ENCODE data around the gene NAPG. TPM values are rescaled to one million over a fixed set of nuclear protein-coding genes. Genes with fewer than 3 reads are reported as not detected.

NAPG gene
- total and polyA plus RNA-seq, 2 experiments from 2014 or later = 29.0 to 43.2 TPM

DNA sequence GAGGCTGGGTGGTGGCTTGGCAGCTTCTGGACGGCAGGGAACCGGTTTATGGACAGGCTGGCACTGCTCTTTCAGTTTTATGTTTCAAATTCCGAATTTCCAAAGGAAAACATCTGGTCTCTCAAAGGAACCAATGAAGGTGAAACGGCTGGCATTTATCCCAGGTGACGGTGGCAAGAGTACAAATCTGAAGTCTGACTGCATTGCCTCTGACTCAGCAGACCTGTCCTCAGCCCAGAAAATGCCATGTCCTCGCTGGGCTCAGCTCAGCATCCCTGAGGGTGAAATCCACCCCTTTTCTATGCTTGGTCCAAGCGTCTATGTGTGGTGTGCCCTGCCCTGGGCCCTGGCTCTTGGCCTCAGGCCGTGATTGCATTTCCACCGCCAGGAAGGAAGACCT lies 38.1 kb downstream of the NAPG start:
- 93% methylated on average over 9 of the region's 9 CpGs for WGBS (ENCODE audit: low lambda C conversion rate, missing lambda C conversion rate)
- Histone ChIP-seq H3K4me2 (no peak overlapping the region), H3K27ac (no peak overlapping the region), H3K27me3 (no peaks in the 10 kb centered on the region), H4K20me1 (ENCODE audit: insufficient read depth, poor library complexity, severe bottlenecking) (no peaks in the 10 kb centered on the region), H3K4me3 (no peak overlapping the region), H3K79me2 (no peaks in the 10 kb centered on the region), H3K9me3 (ENCODE audit: low read depth) (no peaks in the 10 kb centered on the region), H3K9me2 (replicated peaks; ENCODE audit: insufficient read depth) (no peaks in the 10 kb centered on the region), H2AFZ (no peak overlapping the region), H3K36me3 (replicated peaks; ENCODE audit: insufficient read depth, low read depth) (no peaks in the 10 kb centered on the region), H3K4me1 (ENCODE audit: insufficient read depth) (no peaks in the 10 kb centered on the region)
- TF ChIP-seq EZH2 (IDR thresholded peaks at IDR 0.05; ENCODE audit: borderline replicate concordance) = no peak
- no peak for TF ChIP-seq EZH2phosphoT487 (IDR thresholded peaks at IDR 0.05; ENCODE audit: low read depth, severe bottlenecking, unreplicated experiment)
- TF ChIP-seq, protein P1, sequence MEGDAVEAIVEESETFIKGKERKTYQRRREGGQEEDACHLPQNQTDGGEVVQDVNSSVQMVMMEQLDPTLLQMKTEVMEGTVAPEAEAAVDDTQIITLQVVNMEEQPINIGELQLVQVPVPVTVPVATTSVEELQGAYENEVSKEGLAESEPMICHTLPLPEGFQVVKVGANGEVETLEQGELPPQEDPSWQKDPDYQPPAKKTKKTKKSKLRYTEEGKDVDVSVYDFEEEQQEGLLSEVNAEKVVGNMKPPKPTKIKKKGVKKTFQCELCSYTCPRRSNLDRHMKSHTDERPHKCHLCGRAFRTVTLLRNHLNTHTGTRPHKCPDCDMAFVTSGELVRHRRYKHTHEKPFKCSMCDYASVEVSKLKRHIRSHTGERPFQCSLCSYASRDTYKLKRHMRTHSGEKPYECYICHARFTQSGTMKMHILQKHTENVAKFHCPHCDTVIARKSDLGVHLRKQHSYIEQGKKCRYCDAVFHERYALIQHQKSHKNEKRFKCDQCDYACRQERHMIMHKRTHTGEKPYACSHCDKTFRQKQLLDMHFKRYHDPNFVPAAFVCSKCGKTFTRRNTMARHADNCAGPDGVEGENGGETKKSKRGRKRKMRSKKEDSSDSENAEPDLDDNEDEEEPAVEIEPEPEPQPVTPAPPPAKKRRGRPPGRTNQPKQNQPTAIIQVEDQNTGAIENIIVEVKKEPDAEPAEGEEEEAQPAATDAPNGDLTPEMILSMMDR (IDR thresholded peaks at IDR 0.05; ENCODE audit: poor library complexity) = no peak
- DNase-seq (ENCODE audit: low spot score) = no peak

DNA sequence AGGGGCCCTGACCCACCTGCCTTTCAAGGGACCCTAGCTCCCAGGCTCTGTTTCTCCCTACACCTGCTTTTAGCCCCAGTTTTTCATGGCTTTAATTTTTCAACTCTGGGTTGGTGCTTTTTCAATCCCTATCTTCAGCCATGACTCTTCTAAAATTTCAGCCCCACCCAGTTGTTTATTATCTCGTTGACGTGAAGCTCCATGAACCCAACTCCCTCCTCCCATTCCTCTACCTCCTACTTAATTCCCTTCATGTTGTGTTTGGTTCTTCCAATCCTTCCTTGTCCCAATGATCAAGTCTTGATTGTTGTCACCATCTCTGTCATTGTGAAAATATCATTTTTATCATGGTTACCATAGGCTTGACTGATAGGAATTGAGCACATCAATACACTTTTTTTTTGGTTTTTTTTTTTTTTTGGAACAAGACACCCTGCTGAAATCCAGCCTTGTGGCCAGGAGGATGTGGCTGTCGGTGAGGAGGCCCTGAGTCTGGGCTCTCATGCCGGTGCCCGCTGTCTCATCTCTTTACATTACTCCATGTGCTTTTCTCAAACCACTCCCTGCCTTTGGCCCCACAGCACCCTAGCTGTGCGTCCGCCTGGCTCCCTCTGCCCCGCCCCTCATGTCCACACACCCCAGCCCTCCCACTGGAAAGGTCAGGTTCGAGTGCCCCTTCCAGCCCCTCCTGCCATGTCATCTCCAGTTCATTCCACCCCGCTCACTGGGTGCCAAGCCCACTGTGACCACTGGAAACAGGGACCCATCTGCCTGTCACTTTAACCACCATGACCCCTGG lies 39.3 kb downstream of the NAPG start:
- no peaks in the 10 kb centered on the region for H4K20me1 ChIP-seq (ENCODE audit: insufficient read depth, poor library complexity, severe bottlenecking)
- DNase-seq (ENCODE audit: low spot score) = no peak
- no peak overlapping the region for H3K4me2 ChIP-seq
- H3K4me1 ChIP-seq (ENCODE audit: insufficient read depth) = no peaks in the 10 kb centered on the region
- no peak overlapping the region for H2AFZ ChIP-seq
- no peaks in the 10 kb centered on the region for H3K79me2 ChIP-seq
- WGBS (ENCODE audit: low lambda C conversion rate, missing lambda C conversion rate) = 89% methylated on average over 8 of the region's 10 CpGs
- no peaks in the 10 kb centered on the region for H3K36me3 ChIP-seq (replicated peaks; ENCODE audit: insufficient read depth, low read depth)
- H3K9me2 ChIP-seq (replicated peaks; ENCODE audit: insufficient read depth) = no peaks in the 10 kb centered on the region
- TF ChIP-seq EZH2phosphoT487 (IDR thresholded peaks at IDR 0.05; ENCODE audit: low read depth, severe bottlenecking, unreplicated experiment) (no peak), EZH2 (IDR thresholded peaks at IDR 0.05; ENCODE audit: borderline replicate concordance) (no peak)
- TF ChIP-seq, protein P1 (IDR thresholded peaks at IDR 0.05; ENCODE audit: poor library complexity) = no peak
- H3K27ac ChIP-seq = no peak overlapping the region
- no peaks in the 10 kb centered on the region for H3K9me3 ChIP-seq (ENCODE audit: low read depth)
- no peak overlapping the region for H3K4me3 ChIP-seq
- no peaks in the 10 kb centered on the region for H3K27me3 ChIP-seq

DNA sequence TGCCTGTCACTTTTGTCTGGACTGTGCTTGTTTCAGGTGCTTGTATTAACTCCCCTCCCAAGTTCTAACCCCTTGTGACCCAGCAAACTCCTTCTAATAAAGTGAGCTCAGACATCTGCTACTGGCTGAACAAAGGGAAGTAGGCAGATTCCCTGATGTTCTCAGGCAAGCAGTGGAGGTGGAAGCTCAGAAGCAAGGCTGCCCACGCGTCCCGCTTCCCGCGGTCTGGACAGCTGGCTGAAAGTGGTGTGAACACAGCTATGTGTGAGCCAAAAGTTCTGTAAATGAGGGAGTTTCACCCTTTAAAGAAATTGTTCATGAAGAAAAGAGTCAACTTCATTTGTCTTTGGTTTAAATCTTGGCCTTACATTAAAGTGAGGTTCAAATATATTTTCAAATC lies 40.0 kb downstream of the NAPG start:
- no peaks in the 10 kb centered on the region for H3K9me2 ChIP-seq (replicated peaks; ENCODE audit: insufficient read depth)
- no peak overlapping the region for H3K27ac ChIP-seq
- no peaks in the 10 kb centered on the region for H4K20me1 ChIP-seq (ENCODE audit: insufficient read depth, poor library complexity, severe bottlenecking)
- no peaks in the 10 kb centered on the region for H3K4me1 ChIP-seq (ENCODE audit: insufficient read depth)
- H3K9me3 ChIP-seq (ENCODE audit: low read depth) = no peaks in the 10 kb centered on the region
- no peak for DNase-seq (ENCODE audit: low spot score)
- H3K36me3 ChIP-seq (replicated peaks; ENCODE audit: insufficient read depth, low read depth) = no peaks in the 10 kb centered on the region
- no peaks in the 10 kb centered on the region for H3K27me3 ChIP-seq
- 98% methylated on average over 5 of the region's 5 CpGs for WGBS (ENCODE audit: low lambda C conversion rate, missing lambda C conversion rate)
- H3K4me2 ChIP-seq = no peak overlapping the region
- no peak overlapping the region for H3K4me3 ChIP-seq
- no peak overlapping the region for H2AFZ ChIP-seq
- TF ChIP-seq EZH2 (IDR thresholded peaks at IDR 0.05; ENCODE audit: borderline replicate concordance) (no peak), EZH2phosphoT487 (IDR thresholded peaks at IDR 0.05; ENCODE audit: low read depth, severe bottlenecking, unreplicated experiment) (no peak)
- TF ChIP-seq, protein P1 (IDR thresholded peaks at IDR 0.05; ENCODE audit: poor library complexity) = no peak
- H3K79me2 ChIP-seq = no peaks in the 10 kb centered on the region
